GM18505 (cell line): ENCODE measurements around the gene PPP2R5C.

Source experiments
- ATAC-seq: cut with Tn5 transposase; IDR thresholded peaks from one replicate; pipeline ENCODE4 v1.9.1; 2021; ENCODE audit not compliant: unreplicated experiment
- POLR2A ChIP-seq: IDR thresholded peaks from 4 replicates; pipeline ENCODE4 v1.6.1; 2011; ENCODE audit warnings: borderline replicate concordance; ENCODE audit not compliant: insufficient read depth, insufficient read length; ENCODE audit errors: extremely low read depth

The PPP2R5C gene

GRCh38 chr14:101927859-101928258, 166.3 kb downstream of the PPP2R5C start:
- no peak for ATAC-seq

GRCh38 chr14:101928415-101928841, 166.9 kb downstream of the PPP2R5C start:
- TF ChIP-seq POLR2A = no peak
- ATAC-seq = no peak

More at GRCh38 chr14:101927859-101928258, 166.3 kb downstream of the PPP2R5C start:
- no peak for TF ChIP-seq POLR2A

GRCh38 chr14:101929096-101929495, 167.6 kb downstream of the PPP2R5C start:
- no peak for TF ChIP-seq POLR2A
- ATAC-seq = no peak

- no peak for TF ChIP-seq POLR2A
- no peak for ATAC-seq
Measured at GRCh38 chr14:101929946-101930345, 168.4 kb downstream of the PPP2R5C start.

- TF ChIP-seq POLR2A = no peak
- ATAC-seq = no peak
Measured at GRCh38 chr14:101932673-101933072, 171.2 kb downstream of the PPP2R5C start.

- TF ChIP-seq POLR2A = no peak
- ATAC-seq = no peak
Measured at GRCh38 chr14:101933209-101933608, 171.7 kb downstream of the PPP2R5C start.

GRCh38 chr14:101934601-101935150, 173.2 kb downstream of the PPP2R5C start:
- ATAC-seq = no peak
- TF ChIP-seq POLR2A = no peak

GRCh38 chr14:101937926-101938767, 176.6 kb downstream of the PPP2R5C start:
- TF ChIP-seq POLR2A = no peak
- ATAC-seq = no peak

- no peak for TF ChIP-seq POLR2A
- no peak for ATAC-seq
Measured at GRCh38 chr14:101939646-101940170, 178.2 kb downstream of the PPP2R5C start.

- no peak for ATAC-seq
- TF ChIP-seq POLR2A = no peak
Measured at GRCh38 chr14:101944451-101944850, 182.9 kb downstream of the PPP2R5C start.

GRCh38 chr14:101945171-101945570, 183.7 kb downstream of the PPP2R5C start:
- TF ChIP-seq POLR2A = no peak
- ATAC-seq = no peak

- no peak for TF ChIP-seq POLR2A
- peak; percentile 6 for ATAC-seq
Measured at GRCh38 chr14:101947577-101947903, 186.0 kb downstream of the PPP2R5C start.

GRCh38 chr14:101947904-101948665, 186.6 kb downstream of the PPP2R5C start:
- peak; percentile 97 for ATAC-seq
- TF ChIP-seq POLR2A = peak; percentile 96
